H9 (cell line): ENCODE data around the gene XCR1. TPM values are rescaled to one million over a fixed set of nuclear protein-coding genes. Genes with fewer than 3 reads are reported as not detected.
"Not testable (repeated sequence)": the region's sequence is repeated elsewhere in the genome, so short reads cannot be mapped to it uniquely, and the experiment has no call there.

Experiments used
- DNase-seq: peaks from one replicate; pipeline ENCODE4 v3.0.0-alpha.2; 2017
- H2AFZ ChIP-seq: one replicate; pipeline ENCODE4 v1.6.1; 2013; ENCODE audit warnings: mild to moderate bottlenecking, low read length, control low read depth, moderate library complexity
- H2AK5ac ChIP-seq: 2 replicates; pipeline ENCODE4 v1.6.1; 2013; ENCODE audit warnings: low read length, control low read depth, mixed read lengths; ENCODE audit not compliant: insufficient read length
- H2BK120ac ChIP-seq: one replicate; pipeline ENCODE4 v1.6.1; 2013; ENCODE audit warnings: low read depth, mild to moderate bottlenecking, low read length, control low read depth, inconsistent platforms; ENCODE audit not compliant: poor library complexity, severe bottlenecking
- H2BK12ac ChIP-seq: 2 replicates; pipeline ENCODE4 v1.6.1; 2013; ENCODE audit warnings: low read length, control low read depth, mixed read lengths, low read depth; ENCODE audit not compliant: insufficient read length
- H2BK15ac ChIP-seq: 2 replicates; pipeline ENCODE4 v1.6.1; 2013; ENCODE audit warnings: low read depth, low read length, control low read depth
- H2BK20ac ChIP-seq: one replicate; pipeline ENCODE4 v1.6.1; 2013; ENCODE audit warnings: low read depth, mild to moderate bottlenecking, low read length, control low read depth, inconsistent platforms; ENCODE audit not compliant: poor library complexity, severe bottlenecking
- H2BK5ac ChIP-seq: 2 replicates; pipeline ENCODE4 v1.6.1; 2013; ENCODE audit warnings: low read length, control low read depth, mixed read lengths; ENCODE audit not compliant: insufficient read length
- H3K14ac ChIP-seq: 2 replicates; pipeline ENCODE4 v1.6.1; 2013; ENCODE audit warnings: low read length, control low read depth; ENCODE audit not compliant: insufficient read depth
- H3K18ac ChIP-seq: 2 replicates; pipeline ENCODE4 v1.6.1; 2013; ENCODE audit warnings: low read depth, mild to moderate bottlenecking, mixed read lengths, low read length, control low read depth; ENCODE audit not compliant: insufficient read length
- H3K23ac ChIP-seq: 2 replicates; pipeline ENCODE4 v1.6.1; 2013; ENCODE audit warnings: low read length, control low read depth, mixed read lengths, low read depth; ENCODE audit not compliant: insufficient read length
- H3K23me2 ChIP-seq: 2 replicates; pipeline ENCODE4 v1.6.1; 2013; ENCODE audit warnings: low read depth, mild to moderate bottlenecking, mixed read lengths, low read length, control low read depth; ENCODE audit not compliant: insufficient read length, poor library complexity, severe bottlenecking
- H3K27ac ChIP-seq: 2 replicates; pipeline ENCODE4 v1.5.1; 2013; ENCODE audit warnings: low read length, control low read depth, mixed read lengths, low read depth; ENCODE audit not compliant: insufficient read length
- H3K27me3 ChIP-seq: 2 replicates; pipeline ENCODE4 v1.6.1; 2013; ENCODE audit warnings: low read length, control low read depth, inconsistent platforms; ENCODE audit not compliant: insufficient read depth
- H3K4ac ChIP-seq: 2 replicates; pipeline ENCODE4 v1.6.1; 2013; ENCODE audit warnings: low read depth, mild to moderate bottlenecking, control low read depth, inconsistent platforms, low read length, moderate library complexity
- H3K4me1 ChIP-seq: 2 replicates; pipeline ENCODE4 v1.6.1; 2013; ENCODE audit warnings: low read length, control low read depth, inconsistent platforms; ENCODE audit not compliant: insufficient read depth
- H3K4me2 ChIP-seq: 2 replicates; pipeline ENCODE4 v1.6.1; 2013; ENCODE audit warnings: low read length, control low read depth, mixed read lengths; ENCODE audit not compliant: insufficient read length, insufficient read depth
- H3K56ac ChIP-seq: 2 replicates; pipeline ENCODE4 v1.6.1; 2013; ENCODE audit warnings: low read depth, mild to moderate bottlenecking, mixed read lengths, low read length, control low read depth; ENCODE audit not compliant: insufficient read length
- H3K79me1 ChIP-seq: 2 replicates; pipeline ENCODE4 v1.6.1; 2013; ENCODE audit warnings: low read depth, mild to moderate bottlenecking, moderate library complexity, low read length, control low read depth, inconsistent platforms; ENCODE audit not compliant: insufficient read depth, poor library complexity, severe bottlenecking
- H3K79me2 ChIP-seq: 2 replicates; pipeline ENCODE4 v1.6.1; 2013; ENCODE audit warnings: low read length, control low read depth, inconsistent platforms; ENCODE audit not compliant: insufficient read depth
- H3K9ac ChIP-seq: 2 replicates; pipeline ENCODE4 v1.6.1; 2013; ENCODE audit warnings: low read length, control low read depth, mixed read lengths; ENCODE audit not compliant: insufficient read length; ENCODE audit errors: extremely low read depth
- H3K9me3 ChIP-seq: one replicate; pipeline ENCODE4 v1.6.1; 2013; ENCODE audit warnings: low read depth, low read length, inconsistent platforms; ENCODE audit not compliant: control insufficient read depth
- H3T11ph ChIP-seq: one replicate; pipeline ENCODE4 v1.6.1; 2013; ENCODE audit warnings: mild to moderate bottlenecking, low read length, control low read depth, inconsistent platforms
- H4K20me1 ChIP-seq: one replicate; pipeline ENCODE4 v1.6.1; 2013; ENCODE audit not compliant: control insufficient read depth, insufficient read length, insufficient read depth
- H4K5ac ChIP-seq: 2 replicates; pipeline ENCODE4 v1.6.1; 2013; ENCODE audit warnings: low read depth, mild to moderate bottlenecking, mixed read lengths, low read length, control low read depth; ENCODE audit not compliant: insufficient read length
- H4K8ac ChIP-seq: replicated peaks from 2 replicates; pipeline ENCODE4 v1.6.1; 2013; ENCODE audit warnings: low read length, control low read depth, mixed read lengths, low read depth; ENCODE audit not compliant: insufficient read length
- H4K91ac ChIP-seq: 2 replicates; pipeline ENCODE4 v1.6.1; 2013; ENCODE audit warnings: low read depth, mild to moderate bottlenecking, moderate library complexity, mixed read lengths, low read length, control low read depth; ENCODE audit not compliant: insufficient read length
- H3K27ac Mint-ChIP-seq, 3 experiments: 2 replicates in 2 of 3; 3 replicates in 1 of 3; pipeline ENCODE4 v1.8.0; 2020 to 2021; ENCODE audit warnings: mixed read lengths in 3 of 3, mild to moderate bottlenecking in 1 of 3, moderate library complexity in 1 of 3
- H3K27me3 Mint-ChIP-seq: 2 replicates; pipeline ENCODE4 v1.8.0; 2021; ENCODE audit warnings: low read depth, mild to moderate bottlenecking, moderate library complexity, mixed read lengths
- H3K36me3 Mint-ChIP-seq, 3 experiments: 2 replicates in 2 of 3; 3 replicates in 1 of 3; pipeline ENCODE4 v1.8.0; 2020 to 2021; ENCODE audit warnings: low read depth in 3 of 3, mixed read lengths in 3 of 3; ENCODE audit not compliant: insufficient read depth in 1 of 3
- H3K4me1 Mint-ChIP-seq, 2 experiments: 2 replicates each; pipeline ENCODE4 v1.8.0; 2020; ENCODE audit warnings: mixed read lengths in 2 of 2
- H3K4me3 Mint-ChIP-seq, 2 experiments: 2 replicates in 1 of 2; 3 replicates in 1 of 2; pipeline ENCODE4 v1.8.0; 2020 to 2021; ENCODE audit warnings: mild to moderate bottlenecking in 2 of 2, mixed read lengths in 2 of 2, moderate library complexity in 1 of 2
- H3K9me3 Mint-ChIP-seq, 2 experiments: 2 replicates in 1 of 2; 3 replicates in 1 of 2; pipeline ENCODE4 v1.8.0; 2020; ENCODE audit warnings: mild to moderate bottlenecking in 2 of 2, mixed read lengths in 2 of 2, moderate library complexity in 1 of 2
- CTCF ChIP-seq: fragments of 200-600 bp; sonication (generic); conservative IDR thresholded peaks from 3 replicates; pipeline ENCODE4 v1.8.0; 2021; ENCODE audit warnings: antibody characterized with exemption, mild to moderate bottlenecking
- WGBS: extraction: QIAGEN DNeasy Blood & Tissue Kit; methylation state at CpG from one replicate; pipeline ENCODE4 v1.1.7; 2013; ENCODE audit warnings: missing lambda C conversion rate, low lambda C conversion rate, mixed read lengths; ENCODE audit not compliant: insufficient read length; ENCODE audit errors: extremely low coverage; 5-methylcytosine and 5-hydroxymethylcytosine counted together
- total RNA-seq: library from RNA; stranded (reverse); gene quantifications from 2 replicates; pipeline ENCODE4 v1.2.1, GENCODE V29; 2021

The XCR1 gene
- total RNA-seq, 1 experiment from 2014 or later: not detected

- no peak for DNase-seq
- no peaks in the 10 kb centered on the region for H3K79me1 ChIP-seq
- no CpG with 5 or more reads among the region's 1 CpG for WGBS
- H2AFZ ChIP-seq: no peak overlapping the region
- H3K23ac ChIP-seq: no peak overlapping the region
- Mint-ChIP-seq H3K27ac (no peak overlapping the region), H3K4me1 (no peaks in the 10 kb centered on the region), H3K27me3 (no peaks in the 10 kb centered on the region), H3K4me3 (no peak overlapping the region), H3K36me3 (no peaks in the 10 kb centered on the region), H3K9me3 (0 out of 5 replicates have a peak, but pooled peaks cover 0 to 2% of the 10 kb centered on the region in 2 experiments)
- no peak overlapping the region for H3K14ac ChIP-seq
- no peak overlapping the region for H2BK5ac ChIP-seq
- no peak overlapping the region for H3K4me2 ChIP-seq
- H3K23me2 ChIP-seq: no peaks in the 10 kb centered on the region
- H4K5ac ChIP-seq: no peak overlapping the region
- no peak overlapping the region for H3K9ac ChIP-seq
- no peak overlapping the region for H2AK5ac ChIP-seq
- H2BK12ac ChIP-seq: no peak overlapping the region
- H4K20me1 ChIP-seq: no peaks in the 10 kb centered on the region
- no peak overlapping the region for H2BK120ac ChIP-seq
- no peak overlapping the region for H2BK15ac ChIP-seq
- no peak overlapping the region for H2BK20ac ChIP-seq
- H3K4ac ChIP-seq: no peak overlapping the region
- H3K27me3 ChIP-seq: no peaks in the 10 kb centered on the region
- no peaks in the 10 kb centered on the region for H3K9me3 ChIP-seq
- H3K18ac ChIP-seq: no peak overlapping the region
- no peak overlapping the region for H3K56ac ChIP-seq
- TF ChIP-seq CTCF: no peak
- no peaks in the 10 kb centered on the region for H3K79me2 ChIP-seq
- no peak overlapping the region for H3T11ph ChIP-seq
- no peaks in the 10 kb centered on the region for H3K4me1 ChIP-seq
- no peak overlapping the region for H3K27ac ChIP-seq
- H4K91ac ChIP-seq: no peak overlapping the region
- no peak overlapping the region for H4K8ac ChIP-seq
These were observed 11.6 kb upstream of the XCR1 start for GRCh38 chr3:46038916-46039315.

- H3K9me3 Mint-ChIP-seq, H3K14ac ChIP-seq, H3K4me1 ChIP-seq, H3K23me2 ChIP-seq, H3K4ac ChIP-seq, H3K9me3 ChIP-seq, H3K27me3 ChIP-seq, H2BK5ac ChIP-seq, H2BK120ac ChIP-seq, H3K27ac Mint-ChIP-seq, DNase-seq, H2AFZ ChIP-seq, H2BK15ac ChIP-seq, H3K56ac ChIP-seq, H3K27me3 Mint-ChIP-seq, H3T11ph ChIP-seq, H2BK12ac ChIP-seq, H3K9ac ChIP-seq, H2BK20ac ChIP-seq, H4K8ac ChIP-seq, H3K27ac ChIP-seq, H2AK5ac ChIP-seq, H3K4me1 Mint-ChIP-seq, H3K4me2 ChIP-seq, H4K91ac ChIP-seq, H4K20me1 ChIP-seq, H3K79me1 ChIP-seq, H3K36me3 Mint-ChIP-seq, H3K23ac ChIP-seq, H3K4me3 Mint-ChIP-seq, H3K79me2 ChIP-seq, H4K5ac ChIP-seq, H3K18ac ChIP-seq: not testable (repeated sequence)
- WGBS: no CpG with 5 or more reads among the region's 3 CpGs
These were observed 10.8 kb upstream of the XCR1 start for GRCh38 chr3:46038071-46038470.
